GM20000 (cell line): ENCODE results near the gene CDH13.

ENCODE experiments used
- DNase-seq: peaks from one replicate; pipeline ENCODE4 v3.0.0; 2012; ENCODE audit warnings: low spot score
- TF ChIP-seq, protein P1 (sequence below): IDR thresholded peaks from 2 replicates; pipeline ENCODE4 v1.5.1; 2012; ENCODE audit warnings: mild to moderate bottlenecking, control low read depth; ENCODE audit errors: extremely low read depth, missing control alignments

CDH13 gene

DNA sequence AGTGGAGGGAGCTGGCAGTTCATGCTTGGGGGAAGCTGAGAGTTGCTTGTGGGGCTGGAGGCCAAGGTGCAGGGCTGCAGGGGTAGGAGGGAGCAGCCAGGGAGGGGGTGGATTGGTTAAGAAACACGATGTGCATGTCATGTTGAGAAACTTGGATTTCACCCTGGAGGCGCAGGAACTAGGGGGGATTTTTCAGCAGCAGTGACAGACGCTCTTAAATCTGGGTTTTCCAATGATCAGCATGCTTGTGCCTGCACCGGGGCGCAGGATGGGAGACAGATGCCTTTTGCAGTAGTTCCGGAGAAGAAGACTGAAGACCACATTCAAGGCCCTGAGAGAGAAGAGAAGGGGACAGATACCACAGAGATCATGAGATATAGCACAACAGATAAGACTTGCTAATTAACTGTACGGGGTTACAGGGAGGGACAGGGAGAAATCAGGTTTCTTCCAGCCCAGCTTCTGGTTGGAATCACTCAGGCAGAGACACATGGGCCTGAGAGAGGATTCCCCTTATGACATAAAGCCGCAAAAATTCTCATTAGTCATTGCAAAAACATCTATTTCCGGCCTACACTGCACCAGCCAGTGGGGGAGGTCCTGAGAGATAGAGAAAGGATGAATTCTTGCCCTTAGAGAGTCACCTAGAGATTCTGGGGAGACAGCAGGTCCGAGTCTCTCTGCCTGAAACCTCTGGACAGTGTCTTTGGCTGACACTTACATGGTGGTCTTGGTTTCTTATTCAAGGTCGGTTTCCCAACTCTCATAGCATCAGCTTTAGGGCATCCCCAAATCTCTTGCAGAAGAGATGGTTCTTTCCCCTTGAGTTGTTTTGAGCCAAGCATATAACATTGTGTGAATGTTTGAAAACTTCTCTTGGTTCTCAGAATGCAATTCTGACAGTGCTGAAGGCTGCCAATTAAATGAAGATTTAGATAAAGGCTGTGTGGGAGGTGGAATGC is 27.1 kb downstream of the CDH13 start:
- TF ChIP-seq, protein P1, sequence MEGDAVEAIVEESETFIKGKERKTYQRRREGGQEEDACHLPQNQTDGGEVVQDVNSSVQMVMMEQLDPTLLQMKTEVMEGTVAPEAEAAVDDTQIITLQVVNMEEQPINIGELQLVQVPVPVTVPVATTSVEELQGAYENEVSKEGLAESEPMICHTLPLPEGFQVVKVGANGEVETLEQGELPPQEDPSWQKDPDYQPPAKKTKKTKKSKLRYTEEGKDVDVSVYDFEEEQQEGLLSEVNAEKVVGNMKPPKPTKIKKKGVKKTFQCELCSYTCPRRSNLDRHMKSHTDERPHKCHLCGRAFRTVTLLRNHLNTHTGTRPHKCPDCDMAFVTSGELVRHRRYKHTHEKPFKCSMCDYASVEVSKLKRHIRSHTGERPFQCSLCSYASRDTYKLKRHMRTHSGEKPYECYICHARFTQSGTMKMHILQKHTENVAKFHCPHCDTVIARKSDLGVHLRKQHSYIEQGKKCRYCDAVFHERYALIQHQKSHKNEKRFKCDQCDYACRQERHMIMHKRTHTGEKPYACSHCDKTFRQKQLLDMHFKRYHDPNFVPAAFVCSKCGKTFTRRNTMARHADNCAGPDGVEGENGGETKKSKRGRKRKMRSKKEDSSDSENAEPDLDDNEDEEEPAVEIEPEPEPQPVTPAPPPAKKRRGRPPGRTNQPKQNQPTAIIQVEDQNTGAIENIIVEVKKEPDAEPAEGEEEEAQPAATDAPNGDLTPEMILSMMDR, result no peak
- DNase-seq, result peak; percentile 46

GRCh38 chr16:82655072-82655714 is 28.4 kb downstream of the CDH13 start:
- peak; percentile 43 for DNase-seq
- TF ChIP-seq, protein P1, result no peak

DNA sequence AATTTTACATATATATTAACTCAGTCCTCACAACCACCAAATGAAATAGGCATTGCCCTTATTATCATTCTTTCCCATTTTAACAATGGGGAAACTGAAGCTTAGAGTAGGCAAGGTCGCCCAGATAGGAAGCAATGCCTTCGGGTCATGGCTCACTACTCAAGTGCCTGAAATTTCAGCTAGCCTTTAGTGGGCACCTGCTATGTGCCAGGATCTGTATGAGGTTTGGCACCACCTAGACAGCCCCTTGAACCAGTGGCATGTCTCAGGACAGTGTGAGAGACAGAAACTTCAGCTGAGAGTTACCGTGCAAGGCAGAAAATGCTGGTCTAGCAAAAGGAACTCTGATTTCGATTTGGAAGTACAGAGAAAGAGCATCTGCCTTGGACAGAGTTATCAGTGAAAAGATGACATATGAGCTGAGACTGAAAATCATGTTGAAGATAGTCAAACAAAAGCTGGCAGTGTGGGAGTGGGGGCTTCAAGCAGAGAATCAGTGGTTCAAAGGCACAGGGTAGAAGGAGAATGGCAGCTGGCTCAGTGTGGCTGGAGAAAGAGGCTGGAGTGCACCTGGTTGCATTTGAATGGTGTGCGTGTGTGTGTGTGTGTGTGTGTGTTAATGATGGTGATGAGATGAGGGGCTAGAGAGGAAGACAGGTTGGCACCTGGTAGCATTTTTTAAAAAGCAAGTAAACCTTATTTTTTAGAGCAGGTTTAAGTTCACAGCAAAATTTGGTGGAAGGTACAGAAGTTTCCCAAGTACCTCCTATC is 29.1 kb downstream of the CDH13 start:
- TF ChIP-seq, protein P1, result no peak
- DNase-seq, result no peak

DNA sequence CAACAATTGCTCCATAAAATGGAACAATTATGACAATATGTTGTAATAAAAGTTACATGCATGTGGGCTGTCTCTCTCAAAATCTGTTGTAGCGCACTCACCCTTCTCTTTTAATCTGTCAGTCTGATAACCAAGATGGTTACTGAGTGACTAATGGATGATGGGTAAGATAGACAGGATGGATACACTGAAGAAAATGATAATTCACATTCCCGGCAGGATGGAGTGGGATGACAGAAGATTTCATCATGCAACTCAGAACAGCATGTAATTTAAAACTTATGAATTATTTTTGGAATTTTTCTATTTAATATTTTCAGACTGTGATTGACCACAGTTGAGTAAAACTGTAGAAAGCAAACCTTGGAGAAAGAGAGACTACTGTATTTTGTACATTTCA is 30.5 kb downstream of the CDH13 start:
- TF ChIP-seq, protein P1, result no peak
- DNase-seq, result no peak

GRCh38 chr16:82657786-82658185 is 31.0 kb downstream of the CDH13 start:
- TF ChIP-seq, protein P1, result no peak
- DNase-seq, result no peak

DNA sequence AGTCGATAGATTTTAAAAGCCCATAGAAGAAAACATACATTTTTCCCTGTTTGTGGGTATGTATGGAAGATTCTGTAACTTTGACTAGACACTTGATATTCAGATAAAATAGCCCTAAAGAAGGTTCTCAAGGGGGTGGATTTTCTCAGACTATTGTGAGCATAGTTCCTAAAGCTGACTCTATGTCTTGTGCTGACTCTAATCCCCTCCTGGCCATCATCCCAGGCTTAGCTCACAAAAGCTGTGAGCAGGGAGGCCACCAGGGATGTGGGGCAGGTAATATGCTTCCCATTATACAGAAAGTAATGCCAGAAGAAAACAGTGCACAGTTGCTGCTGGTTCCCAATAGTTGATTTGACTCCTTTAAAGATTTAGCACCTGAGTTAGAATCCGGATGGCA is 32.0 kb downstream of the CDH13 start:
- TF ChIP-seq, protein P1, result no peak
- no peak for DNase-seq

GRCh38 chr16:82660075-82660645 is 33.4 kb downstream of the CDH13 start:
- TF ChIP-seq, protein P1, result no peak
- DNase-seq, result no peak
